ENCODE measurements around the gene MORC2.

Gene MORC2

GRCh38 chr22:30921108-30921507 lies 47.5 kb downstream of the MORC2 start:
- DNase-seq (ENCODE audit: low read depth, low spot score) = no peak

- DNase-seq (ENCODE audit: low read depth, low spot score) = peak; percentile 43
Measured at GRCh38 chr22:30920407-30920806, 48.2 kb downstream of the MORC2 start.

- no peak for DNase-seq (ENCODE audit: low read depth, low spot score)
Measured at GRCh38 chr22:30919973-30920372, 48.6 kb downstream of the MORC2 start.

- DNase-seq (ENCODE audit: low read depth, low spot score) = no peak
Measured at GRCh38 chr22:30918761-30919160, 49.8 kb downstream of the MORC2 start.

GRCh38 chr22:30910358-30910757 lies 58.2 kb downstream of the MORC2 start:
- no peak for DNase-seq (ENCODE audit: low read depth, low spot score)

GRCh38 chr22:30909306-30909705 lies 59.3 kb downstream of the MORC2 start:
- DNase-seq (ENCODE audit: low read depth, low spot score) = no peak

- no peak for DNase-seq (ENCODE audit: low read depth, low spot score)
Measured at GRCh38 chr22:30908051-30908461, 60.5 kb downstream of the MORC2 start.

GRCh38 chr22:30906946-30907345 lies 61.6 kb downstream of the MORC2 start:
- no peak for DNase-seq (ENCODE audit: low read depth, low spot score)

- DNase-seq (ENCODE audit: low read depth, low spot score) = no peak
Measured at GRCh38 chr22:30906411-30906810, 62.2 kb downstream of the MORC2 start.

GRCh38 chr22:30905696-30906341 lies 62.8 kb downstream of the MORC2 start:
- no peak for DNase-seq (ENCODE audit: low read depth, low spot score)

- DNase-seq (ENCODE audit: low read depth, low spot score) = no peak
Measured at GRCh38 chr22:30903876-30904460, 64.6 kb downstream of the MORC2 start.

GRCh38 chr22:30902496-30903357 lies 65.8 kb downstream of the MORC2 start:
- DNase-seq (ENCODE audit: low read depth, low spot score) = no peak

GRCh38 chr22:30894371-30894740 lies 74.2 kb downstream of the MORC2 start:
- DNase-seq (ENCODE audit: low read depth, low spot score) = no peak

GRCh38 chr22:30893434-30894370 lies 74.9 kb downstream of the MORC2 start:
- DNase-seq (ENCODE audit: low read depth, low spot score) = no peak

GRCh38 chr22:30892731-30893221 lies 75.8 kb downstream of the MORC2 start:
- DNase-seq (ENCODE audit: low read depth, low spot score) = no peak

- no peak for DNase-seq (ENCODE audit: low read depth, low spot score)
Measured at GRCh38 chr22:30892286-30892685, 76.3 kb downstream of the MORC2 start.

- no peak for DNase-seq (ENCODE audit: low read depth, low spot score)
Measured at GRCh38 chr22:30891781-30892180, 76.8 kb downstream of the MORC2 start.

GRCh38 chr22:30891443-30891755 lies 77.2 kb downstream of the MORC2 start:
- DNase-seq (ENCODE audit: low read depth, low spot score) = no peak

GRCh38 chr22:30890686-30891442 lies 77.7 kb downstream of the MORC2 start:
- DNase-seq (ENCODE audit: low read depth, low spot score) = no peak

GRCh38 chr22:30889996-30890480 lies 78.5 kb downstream of the MORC2 start:
- DNase-seq (ENCODE audit: low read depth, low spot score) = no peak
